Measurements from ENCODE around the gene YOD1. TPM values are rescaled to one million over a fixed set of nuclear protein-coding genes. Genes with fewer than 3 reads are reported as not detected.
A peak's percentile ranks its signal among the peaks of the same experiment; 100 is the strongest.

YOD1 gene
- total and polyA plus RNA-seq, 2 of the 13 experiments (the other 11 are each of a cell fraction or from before 2014, with no cell fraction given): 3.4 to 9.1 TPM

GRCh38 chr1:207050480-207051190 lies 373 bp downstream of the YOD1 start (continued):
- TF ChIP-seq HOXA3 (CRISPR knock-in tag; IDR thresholded peaks at IDR 0.05) (peak; percentile 88), ARID2 (CRISPR knock-in tag; IDR thresholded peaks at IDR 0.05; ENCODE audit: borderline replicate concordance) (no peak), ZNF281 (CRISPR knock-in tag; IDR thresholded peaks at IDR 0.05; ENCODE audit: borderline replicate concordance) (no peak), ZNF512 (CRISPR knock-in tag; IDR thresholded peaks at IDR 0.05) (no peak), TAF15 (IDR thresholded peaks at IDR 0.05; ENCODE audit: low read depth, low read length, poor library complexity, severe bottlenecking) (no peak), MXI1 (IDR thresholded peaks at IDR 0.05; ENCODE audit: borderline replicate concordance, low read depth, low read length) (0 out of 3 replicates have a peak, but pooled peaks have one; percentile 47), HIVEP1 (CRISPR knock-in tag; IDR thresholded peaks at IDR 0.05) (no peak), SOX13 (IDR thresholded peaks at IDR 0.05) (no peak), SOX13 (CRISPR knock-in tag; conservative IDR thresholded peaks at IDR 0.05 in 1 of 2, IDR thresholded peaks at IDR 0.05 in 1 of 2) (0 out of 4 replicates have a peak, but pooled peaks of 1 of the 2 experiments have one; percentile 5), SMAD3 (CRISPR knock-in tag; IDR thresholded peaks at IDR 0.05) (0 out of 2 replicates have a peak, but pooled peaks have one; percentile 18), TFDP1 (CRISPR knock-in tag; IDR thresholded peaks at IDR 0.05; ENCODE audit: borderline replicate concordance) (no peak), ZNF546 (CRISPR knock-in tag; conservative IDR thresholded peaks at IDR 0.05) (0 out of 2 replicates have a peak, but pooled peaks have one; percentile 63), DMTF1 (CRISPR knock-in tag; IDR thresholded peaks at IDR 0.05) (no peak), MAX (IDR thresholded peaks at IDR 0.05) (0 out of 2 replicates have a peak, but pooled peaks have one; percentile 4), ARNT2 (CRISPR knock-in tag; IDR thresholded peaks at IDR 0.05; ENCODE audit: low read depth) (peak; percentile 80; the same call in 1 of the 2 replicates), ZNF484 (CRISPR knock-in tag; IDR thresholded peaks at IDR 0.05; ENCODE audit: borderline replicate concordance, low read depth) (no peak), AGO1 (IDR thresholded peaks at IDR 0.05; ENCODE audit: low read depth, low read length, poor library complexity, severe bottlenecking) (peak; percentile 68), ZFX (CRISPR knock-in tag; IDR thresholded peaks at IDR 0.05; ENCODE audit: low read depth) (peak; percentile 53), NONO (IDR thresholded peaks at IDR 0.05) (no peak), NONO (CRISPR knock-in tag; conservative IDR thresholded peaks at IDR 0.05) (peak; percentile 49; the same call in 1 of the 2 replicates)
